ENCODE data around the gene CWC15. TPM values are rescaled to one million over a fixed set of nuclear protein-coding genes. Genes with fewer than 3 reads are reported as not detected.

The CWC15 gene
- total RNA-seq, 1 experiment from 2014 or later = 30.6 TPM

GRCh38 chr11:94968334-94968958, 4.9 kb downstream of the CWC15 start:
- Histone ChIP-seq H3K36me3 (replicated peaks; ENCODE audit: control insufficient read depth, insufficient read depth, low read length) (peaks cover 34% of the 10 kb centered on the region), H3K27me3 (ENCODE audit: control insufficient read depth, insufficient read depth, low read length) (no peaks in the 10 kb centered on the region), H3K4me3 (ENCODE audit: insufficient read depth, low read depth, low read length) (no peak overlapping the region)
- peak; percentile 6 for DNase-seq

GRCh38 chr11:94964934-94965333, 8.4 kb downstream of the CWC15 start:
- DNase-seq = peak; percentile 4
- H3K4me3 ChIP-seq (ENCODE audit: insufficient read depth, low read depth, low read length) = no peak overlapping the region
- no peaks in the 10 kb centered on the region for H3K27me3 ChIP-seq (ENCODE audit: control insufficient read depth, insufficient read depth, low read length)
- H3K36me3 ChIP-seq (replicated peaks; ENCODE audit: control insufficient read depth, insufficient read depth, low read length) = peaks cover 27% of the 10 kb centered on the region

- DNase-seq = no peak
- H3K4me3 ChIP-seq (ENCODE audit: insufficient read depth, low read depth, low read length) = no peak overlapping the region
- no peaks in the 10 kb centered on the region for H3K27me3 ChIP-seq (ENCODE audit: control insufficient read depth, insufficient read depth, low read length)
- H3K36me3 ChIP-seq (replicated peaks; ENCODE audit: control insufficient read depth, insufficient read depth, low read length) = peaks cover 14% of the 10 kb centered on the region
Observed at GRCh38 chr11:94961255-94961654, 12.1 kb downstream of the CWC15 start.

- no peak for DNase-seq
- Histone ChIP-seq H3K4me3 (ENCODE audit: insufficient read depth, low read depth, low read length) (no peak overlapping the region), H3K36me3 (replicated peaks; ENCODE audit: control insufficient read depth, insufficient read depth, low read length) (peaks cover 11% of the 10 kb centered on the region)
Observed at GRCh38 chr11:94960488-94960887, 12.9 kb downstream of the CWC15 start.

GRCh38 chr11:94959179-94959578, 14.2 kb downstream of the CWC15 start:
- H3K36me3 ChIP-seq (replicated peaks; ENCODE audit: control insufficient read depth, insufficient read depth, low read length) = peaks cover 5% of the 10 kb centered on the region
- H3K4me3 ChIP-seq (ENCODE audit: insufficient read depth, low read depth, low read length) = no peak overlapping the region
- no peaks in the 10 kb centered on the region for H3K27me3 ChIP-seq (ENCODE audit: control insufficient read depth, insufficient read depth, low read length)
- no peak for DNase-seq

More at GRCh38 chr11:94960488-94960887, 12.9 kb downstream of the CWC15 start:
- no peaks in the 10 kb centered on the region for H3K27me3 ChIP-seq (ENCODE audit: control insufficient read depth, insufficient read depth, low read length)

- H3K36me3 ChIP-seq (replicated peaks; ENCODE audit: control insufficient read depth, insufficient read depth, low read length) = peaks cover 1% of the 10 kb centered on the region; the same call in 1 of the 2 replicates
- no peak overlapping the region for H3K4me3 ChIP-seq (ENCODE audit: insufficient read depth, low read depth, low read length)
- no peak for DNase-seq
- no peaks in the 10 kb centered on the region for H3K27me3 ChIP-seq (ENCODE audit: control insufficient read depth, insufficient read depth, low read length)
Observed at GRCh38 chr11:94958121-94958696, 15.1 kb downstream of the CWC15 start.

GRCh38 chr11:94956963-94957362, 16.4 kb downstream of the CWC15 start:
- no peaks in the 10 kb centered on the region for H3K27me3 ChIP-seq (ENCODE audit: control insufficient read depth, insufficient read depth, low read length)
- DNase-seq = no peak
- no peak overlapping the region for H3K4me3 ChIP-seq (ENCODE audit: insufficient read depth, low read depth, low read length)
- H3K36me3 ChIP-seq (replicated peaks; ENCODE audit: control insufficient read depth, insufficient read depth, low read length) = peaks cover 1% of the 10 kb centered on the region; the same call in 1 of the 2 replicates

GRCh38 chr11:94954753-94955152, 18.6 kb downstream of the CWC15 start:
- no peaks in the 10 kb centered on the region for H3K27me3 ChIP-seq (ENCODE audit: control insufficient read depth, insufficient read depth, low read length)
- DNase-seq = no peak
- no peak overlapping the region for H3K4me3 ChIP-seq (ENCODE audit: insufficient read depth, low read depth, low read length)
- no peaks in the 10 kb centered on the region for H3K36me3 ChIP-seq (replicated peaks; ENCODE audit: control insufficient read depth, insufficient read depth, low read length)

- Histone ChIP-seq H3K4me3 (ENCODE audit: insufficient read depth, low read depth, low read length) (no peak overlapping the region), H3K36me3 (replicated peaks; ENCODE audit: control insufficient read depth, insufficient read depth, low read length) (no peaks in the 10 kb centered on the region), H3K27me3 (ENCODE audit: control insufficient read depth, insufficient read depth, low read length) (no peaks in the 10 kb centered on the region)
- no peak for DNase-seq
Observed at GRCh38 chr11:94948070-94948617, 25.2 kb downstream of the CWC15 start.

- H3K27me3 ChIP-seq (ENCODE audit: control insufficient read depth, insufficient read depth, low read length) = no peaks in the 10 kb centered on the region
- no peaks in the 10 kb centered on the region for H3K36me3 ChIP-seq (replicated peaks; ENCODE audit: control insufficient read depth, insufficient read depth, low read length)
- no peak for DNase-seq
- H3K4me3 ChIP-seq (ENCODE audit: insufficient read depth, low read depth, low read length) = no peak overlapping the region
Observed at GRCh38 chr11:94946812-94947211, 26.5 kb downstream of the CWC15 start.

GRCh38 chr11:94941131-94941530, 32.2 kb downstream of the CWC15 start:
- Histone ChIP-seq H3K36me3 (replicated peaks; ENCODE audit: control insufficient read depth, insufficient read depth, low read length) (no peaks in the 10 kb centered on the region), H3K27me3 (ENCODE audit: control insufficient read depth, insufficient read depth, low read length) (no peaks in the 10 kb centered on the region; the same call in 1 of the 2 replicates), H3K4me3 (ENCODE audit: insufficient read depth, low read depth, low read length) (no peak overlapping the region)
- no peak for DNase-seq

- Histone ChIP-seq H3K36me3 (replicated peaks; ENCODE audit: control insufficient read depth, insufficient read depth, low read length) (no peaks in the 10 kb centered on the region), H3K4me3 (ENCODE audit: insufficient read depth, low read depth, low read length) (no peak overlapping the region), H3K27me3 (ENCODE audit: control insufficient read depth, insufficient read depth, low read length) (no peaks in the 10 kb centered on the region; the same call in 1 of the 2 replicates)
- DNase-seq = no peak
Observed at GRCh38 chr11:94939346-94939745, 34.0 kb downstream of the CWC15 start.

- no peak for DNase-seq
- no peaks in the 10 kb centered on the region; the same call in 1 of the 2 replicates for H3K27me3 ChIP-seq (ENCODE audit: control insufficient read depth, insufficient read depth, low read length)
- no peak overlapping the region for H3K4me3 ChIP-seq (ENCODE audit: insufficient read depth, low read depth, low read length)
- no peaks in the 10 kb centered on the region for H3K36me3 ChIP-seq (replicated peaks; ENCODE audit: control insufficient read depth, insufficient read depth, low read length)
Observed at GRCh38 chr11:94938095-94939055, 35.0 kb downstream of the CWC15 start.

GRCh38 chr11:94934846-94935245, 38.5 kb downstream of the CWC15 start:
- Histone ChIP-seq H3K4me3 (ENCODE audit: insufficient read depth, low read depth, low read length) (no peak overlapping the region), H3K27me3 (ENCODE audit: control insufficient read depth, insufficient read depth, low read length) (no peaks in the 10 kb centered on the region; the same call in 1 of the 2 replicates), H3K36me3 (replicated peaks; ENCODE audit: control insufficient read depth, insufficient read depth, low read length) (no peaks in the 10 kb centered on the region)
- no peak for DNase-seq

Data from H7 (cell line).